NCI-H526 (cell line): ENCODE measurements around the gene ELMOD1.
A peak's percentile ranks its signal among the peaks of the same experiment; 100 is the strongest.

Experiments
- DNase-seq, 2 experiments: peaks; one replicate each; lab custom pipeline; 2025; lab: John Stamatoyannopoulos, UW

Gene ELMOD1

DNA sequence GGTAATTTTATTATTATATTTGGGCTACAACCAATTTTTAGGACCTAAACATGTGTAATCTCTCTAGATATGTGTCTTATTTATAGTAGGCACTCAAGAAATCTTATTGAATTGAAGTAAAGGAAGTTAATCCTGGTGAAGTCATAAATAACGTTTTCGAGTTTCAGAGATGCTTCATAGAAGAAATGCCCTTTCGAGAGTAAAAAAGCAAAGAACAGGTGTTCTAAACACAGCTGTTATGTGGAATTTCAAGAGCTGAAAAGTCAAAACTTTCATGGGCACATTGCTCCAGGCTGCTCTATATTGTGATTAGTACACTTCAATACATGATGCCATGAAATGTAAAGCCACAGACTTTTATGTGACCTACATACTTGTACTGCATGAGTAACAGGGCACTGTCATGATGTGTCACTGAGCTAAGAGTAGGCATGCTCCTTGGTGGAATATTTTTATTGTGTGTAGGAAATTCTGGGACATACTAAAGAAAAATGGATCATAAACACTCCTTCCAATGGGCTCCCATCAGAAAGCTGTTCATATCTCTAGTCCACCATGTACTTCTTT is 7.2 kb upstream of the ELMOD1 start:
- DNase-seq: no peak

DNA sequence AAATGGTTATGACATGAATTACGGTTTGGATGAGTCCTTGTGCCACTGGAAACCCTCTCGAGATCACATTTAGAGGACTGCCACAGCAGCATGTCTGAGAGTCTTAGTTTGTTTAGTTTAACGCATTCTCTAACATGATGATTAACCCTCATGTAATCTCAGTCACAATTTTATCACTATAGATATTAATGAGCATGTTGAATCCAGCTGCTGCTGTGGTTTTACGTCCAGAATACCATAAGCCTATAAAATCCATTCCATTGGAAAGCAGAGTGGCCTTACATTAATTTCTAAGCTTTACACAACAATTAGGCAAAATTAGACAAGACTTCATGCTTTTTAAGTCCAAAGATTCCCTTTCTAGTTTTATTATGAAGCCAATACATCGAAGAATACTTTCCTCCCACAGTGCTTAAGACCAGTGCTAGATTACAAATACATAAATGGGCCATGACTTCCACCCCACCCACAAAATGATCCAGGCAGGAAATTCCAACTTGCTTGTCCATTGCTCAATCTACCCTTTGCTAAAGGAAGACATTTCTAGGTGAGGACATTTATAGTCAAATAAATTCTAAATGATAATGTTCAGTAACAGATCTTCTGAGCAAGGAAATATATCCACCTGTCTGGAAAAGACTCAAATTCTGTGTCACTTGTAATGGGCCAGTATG is 3.5 kb upstream of the ELMOD1 start:
- no peak for DNase-seq

DNA sequence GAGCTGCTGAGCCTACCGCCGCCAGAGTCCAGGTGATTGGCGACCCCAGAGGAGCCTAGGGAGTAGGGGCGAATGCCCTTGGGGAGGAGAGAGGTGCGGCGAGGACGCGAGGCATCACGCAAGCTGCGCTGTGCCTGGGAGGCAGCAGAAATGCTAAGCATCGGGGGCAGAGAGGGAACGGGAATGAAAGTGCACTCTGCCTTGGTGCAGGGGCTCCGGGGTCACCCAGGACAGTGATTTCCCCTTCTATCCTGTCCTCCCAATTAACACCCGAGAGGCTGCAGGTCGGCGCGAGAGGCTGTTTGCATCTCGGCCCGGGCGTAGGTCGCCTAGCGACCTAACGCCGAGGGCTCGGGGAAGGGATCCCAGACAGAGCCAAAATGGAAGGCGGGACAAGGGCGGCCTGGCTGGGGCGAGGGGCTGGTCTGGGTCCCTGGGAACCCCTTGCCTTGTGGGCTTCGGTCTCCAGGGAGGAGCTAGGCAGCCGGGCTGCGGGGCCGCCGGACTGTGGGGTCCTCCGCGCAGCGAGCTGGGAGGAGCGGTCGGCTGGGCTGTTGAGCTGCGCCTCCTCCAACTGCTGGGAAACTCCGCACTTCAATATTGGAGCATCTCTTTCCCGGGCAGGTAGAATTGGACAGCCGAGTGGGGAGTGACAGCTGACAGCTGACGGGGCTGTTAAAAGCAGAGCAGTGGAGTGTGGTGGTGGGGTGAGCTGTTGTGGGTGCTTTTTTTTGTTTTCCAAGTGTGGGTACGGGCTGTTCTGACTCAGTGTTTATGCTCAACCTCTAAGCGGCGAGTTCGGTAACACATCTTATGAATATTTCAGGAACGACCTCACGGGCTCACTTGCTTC is 657 bp downstream of the ELMOD1 start:
- DNase-seq: peak; percentile 30 to 87

DNA sequence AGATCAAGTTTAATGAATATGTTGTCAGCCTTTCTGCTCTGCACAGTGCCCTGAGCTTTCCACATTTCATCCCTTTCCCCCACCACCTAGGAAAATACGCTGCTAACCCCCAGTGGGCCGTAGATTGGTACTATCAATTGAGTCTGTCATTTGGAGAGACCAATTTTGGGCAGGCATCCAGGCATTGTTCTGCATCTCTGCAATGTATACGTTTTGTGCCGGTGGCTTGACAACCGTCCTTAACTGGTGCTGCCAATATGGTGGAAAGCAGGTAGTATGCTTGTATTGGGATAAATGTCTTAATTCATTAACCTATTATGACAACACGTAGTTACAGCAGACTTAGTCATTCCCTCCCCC is 1.3 kb downstream of the ELMOD1 start:
- no peak for DNase-seq

DNA sequence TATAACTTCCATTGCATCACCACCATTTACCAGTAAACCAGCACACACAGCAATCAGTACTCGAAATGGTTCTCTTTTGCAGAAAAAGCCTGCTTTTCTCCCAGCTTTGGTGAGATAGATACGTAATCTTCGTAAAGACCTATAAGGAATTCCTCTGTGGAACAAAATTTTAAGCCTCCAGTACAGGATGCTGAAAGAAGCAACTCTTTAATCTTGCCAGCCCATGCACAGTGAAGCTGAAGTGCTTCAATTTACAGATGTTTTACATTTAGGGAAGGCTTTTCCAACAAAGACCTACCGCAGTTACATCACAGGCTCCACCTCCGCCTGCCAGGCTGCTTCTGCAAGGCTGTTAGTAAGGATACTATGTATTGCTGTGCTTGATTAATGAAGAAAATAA is 1.9 kb downstream of the ELMOD1 start:
- DNase-seq: no peak

DNA sequence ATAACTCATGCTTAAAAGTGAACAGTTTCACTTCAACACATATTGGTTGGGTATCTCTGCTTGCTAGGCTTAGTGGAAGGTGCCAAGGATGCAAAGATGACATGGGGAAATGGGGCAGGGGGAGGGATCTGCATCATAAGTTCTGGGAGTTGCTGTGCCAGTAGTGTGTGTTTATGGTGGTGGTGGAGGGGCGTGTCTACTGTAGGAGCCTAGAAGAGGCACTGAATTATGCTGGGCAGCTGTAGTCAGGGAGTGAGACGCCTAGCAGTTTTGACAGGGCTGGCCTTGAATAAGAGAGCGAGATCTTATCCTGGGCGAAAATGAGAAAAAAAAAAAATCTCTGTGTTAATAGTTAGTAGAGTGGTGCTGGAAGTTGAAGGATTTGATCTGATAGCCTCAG is 3.0 kb downstream of the ELMOD1 start:
- DNase-seq: peak in 1 of 2 experiments; percentile 45

DNA sequence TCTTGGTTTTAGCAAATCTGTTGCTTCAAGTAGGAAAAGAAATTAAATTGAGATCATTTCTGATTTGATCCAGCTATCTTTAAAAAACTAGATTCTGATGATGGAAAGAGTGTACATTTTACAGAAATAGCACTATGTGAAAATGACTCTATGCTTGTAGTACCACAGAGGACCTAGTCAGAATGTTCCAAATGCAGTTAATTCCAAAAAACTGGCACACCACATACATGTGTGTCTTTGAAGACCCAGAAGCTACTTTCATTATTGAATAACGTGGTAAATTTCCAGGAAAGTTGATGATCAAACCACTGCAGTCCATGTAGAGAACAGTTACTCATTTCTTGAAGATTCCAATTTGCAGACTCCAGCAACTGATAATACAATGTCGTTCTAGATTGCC is 3.8 kb downstream of the ELMOD1 start:
- no peak for DNase-seq

DNA sequence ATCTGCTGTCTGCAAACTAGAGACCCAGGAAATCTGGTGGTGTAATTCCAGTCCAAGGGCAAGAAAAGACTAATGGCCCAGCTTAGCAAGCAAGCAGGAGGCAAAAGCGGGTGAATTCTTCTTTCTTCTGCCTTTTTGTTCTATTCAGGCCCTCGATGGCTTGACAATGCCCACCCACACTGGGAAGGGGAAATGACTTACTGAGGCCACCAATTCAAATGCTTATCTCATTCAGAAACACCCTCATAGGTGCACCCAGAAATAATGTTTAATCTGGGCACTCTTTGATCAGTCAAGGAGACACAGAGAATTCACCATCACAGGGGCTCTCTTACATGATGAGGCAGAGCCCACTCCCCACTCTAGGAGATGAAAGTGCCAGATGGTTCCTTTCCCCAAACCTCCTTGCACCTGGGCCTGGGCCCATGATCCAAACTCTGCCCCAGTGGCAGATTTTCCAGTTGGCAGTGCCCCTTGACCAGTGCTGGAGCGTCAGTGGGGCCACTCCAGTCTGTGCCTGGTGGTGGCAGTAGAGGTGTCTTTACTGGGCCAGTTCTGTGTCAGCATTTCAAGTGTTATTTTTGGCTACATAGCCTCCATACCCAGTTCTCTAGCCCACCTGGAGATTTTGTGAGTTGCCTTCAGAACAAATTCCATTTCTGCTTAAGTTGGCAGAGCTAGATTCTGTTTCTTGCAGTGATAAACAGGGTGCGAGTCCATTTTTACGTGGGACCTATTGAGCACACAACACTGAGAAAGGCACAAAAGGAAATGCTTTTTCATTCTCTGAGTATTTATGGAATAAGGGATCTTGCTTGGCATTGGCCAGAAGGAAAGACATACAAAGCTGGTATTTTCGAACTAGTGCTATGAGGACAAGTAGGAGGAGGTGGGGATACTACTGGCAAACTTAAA is 7.5 kb downstream of the ELMOD1 start:
- peak; percentile 37 to 73 for DNase-seq

DNA sequence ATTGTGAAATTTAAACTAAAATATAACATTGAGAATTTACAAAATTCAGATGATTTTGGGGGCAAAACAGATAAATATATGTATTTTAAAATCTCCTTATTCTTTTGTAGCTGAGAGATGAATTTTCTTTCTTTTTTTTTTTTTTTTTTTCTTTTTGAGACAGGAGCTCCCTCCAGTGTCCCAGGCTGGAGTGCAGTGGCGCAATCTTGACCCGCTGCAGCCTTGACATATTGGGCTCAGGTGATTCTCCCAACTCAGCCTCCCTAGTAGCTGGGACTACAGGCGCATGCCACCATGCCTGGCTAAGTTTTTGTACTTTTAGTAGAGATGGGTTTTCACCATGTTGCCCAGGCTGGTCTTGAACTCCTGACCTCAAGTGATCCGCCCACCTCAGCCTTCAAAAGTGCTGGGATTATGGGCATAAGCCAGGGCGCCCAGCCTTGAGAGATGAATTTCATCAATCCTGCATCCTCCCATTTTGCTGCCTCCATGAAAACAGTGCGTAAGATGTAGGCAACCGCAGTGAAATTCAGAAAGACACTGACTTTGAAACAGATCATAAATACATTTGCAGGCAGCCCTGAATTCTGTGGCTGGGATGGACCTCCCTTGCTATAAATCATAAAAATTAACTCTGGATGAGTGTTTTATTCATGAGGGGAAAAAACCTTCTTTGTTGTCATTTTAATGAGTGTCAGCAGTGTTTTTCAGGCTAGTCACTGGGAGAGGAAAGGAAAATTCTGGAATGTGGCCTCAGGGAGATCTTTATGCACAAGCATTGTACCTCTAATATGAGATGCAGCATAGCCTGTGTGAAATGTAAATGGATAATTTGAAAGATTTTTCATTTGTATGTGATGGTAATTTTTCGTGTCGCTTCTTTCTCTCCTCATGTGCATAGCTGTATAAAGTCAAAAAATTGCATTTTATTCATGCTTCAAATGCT is 14.4 kb downstream of the ELMOD1 start:
- DNase-seq: no peak

DNA sequence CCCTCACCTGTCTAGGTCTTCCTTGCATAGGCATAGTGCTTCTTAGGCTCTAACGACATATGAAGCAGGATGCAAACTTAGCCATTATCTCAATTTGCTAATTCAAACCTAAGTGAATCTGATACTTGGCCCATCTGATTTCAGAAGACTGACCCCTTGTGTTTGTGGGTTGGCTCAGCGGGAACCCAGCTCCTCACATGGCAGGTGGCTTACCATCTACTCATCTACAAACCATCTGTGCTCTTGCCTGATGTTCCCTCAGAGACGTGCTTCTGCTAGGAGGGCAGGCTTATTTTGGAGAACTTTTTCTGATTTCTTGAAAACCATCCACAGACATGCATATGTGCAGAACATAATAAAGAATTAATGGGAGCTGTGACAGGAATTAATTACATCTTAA is 15.2 kb downstream of the ELMOD1 start:
- DNase-seq: peak in 1 of 2 experiments; percentile 51

DNA sequence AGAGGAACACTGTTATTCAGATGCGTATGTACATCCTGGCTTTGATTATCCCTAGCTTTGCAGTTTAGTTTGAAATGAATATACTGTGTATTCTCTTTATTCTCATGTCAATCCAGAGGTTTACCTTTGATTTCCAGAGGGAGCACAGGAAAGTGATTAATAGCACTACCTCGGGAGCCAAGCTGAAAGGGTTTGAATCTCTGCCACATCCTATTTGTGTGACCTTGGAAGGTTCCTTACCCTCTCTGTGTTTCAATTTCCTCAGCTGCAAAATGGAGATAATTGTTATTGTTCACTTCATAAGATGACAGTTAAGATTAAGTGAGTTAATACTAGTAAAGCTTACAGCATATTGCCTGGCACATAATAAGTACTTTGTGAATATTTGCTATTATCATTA is 17.9 kb downstream of the ELMOD1 start:
- no peak for DNase-seq

DNA sequence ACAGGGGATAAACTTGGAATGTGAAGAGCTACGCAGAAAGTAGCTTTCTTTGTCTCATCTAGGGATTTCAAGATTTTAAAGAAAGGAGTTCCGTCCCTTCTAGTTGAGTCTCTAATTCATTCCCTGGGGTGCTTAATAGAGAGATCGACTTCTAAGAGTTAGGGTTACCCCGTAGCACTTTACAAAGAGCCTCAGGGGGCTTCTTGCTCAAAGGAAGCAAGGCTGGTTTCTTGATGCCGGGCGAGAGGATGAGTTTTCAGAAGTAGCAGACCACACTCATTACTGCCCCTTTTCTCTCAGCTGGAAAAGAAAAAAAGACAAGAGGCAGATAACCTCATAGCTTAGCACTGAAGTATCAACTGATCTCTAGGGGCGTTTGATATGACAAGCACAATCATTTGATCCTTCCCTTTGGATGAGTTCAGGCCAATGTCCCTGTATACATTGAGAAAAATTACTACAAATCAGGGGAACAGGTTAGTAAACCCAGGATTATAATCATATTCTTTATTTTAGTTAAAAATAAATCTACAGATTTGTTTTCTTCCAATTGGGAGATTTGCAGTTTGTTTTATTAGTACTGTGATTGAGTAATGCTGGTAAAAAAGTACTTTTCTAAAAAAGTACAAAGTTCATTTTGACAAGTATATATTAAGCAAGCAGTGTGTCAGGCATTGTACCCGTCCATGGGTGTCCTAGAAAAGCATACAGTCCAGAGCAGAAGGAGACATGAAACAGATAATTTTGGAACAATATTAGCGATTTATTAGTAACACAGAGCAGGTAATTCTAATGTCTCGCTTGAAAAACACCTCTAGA is 18.7 kb downstream of the ELMOD1 start:
- DNase-seq: no peak

DNA sequence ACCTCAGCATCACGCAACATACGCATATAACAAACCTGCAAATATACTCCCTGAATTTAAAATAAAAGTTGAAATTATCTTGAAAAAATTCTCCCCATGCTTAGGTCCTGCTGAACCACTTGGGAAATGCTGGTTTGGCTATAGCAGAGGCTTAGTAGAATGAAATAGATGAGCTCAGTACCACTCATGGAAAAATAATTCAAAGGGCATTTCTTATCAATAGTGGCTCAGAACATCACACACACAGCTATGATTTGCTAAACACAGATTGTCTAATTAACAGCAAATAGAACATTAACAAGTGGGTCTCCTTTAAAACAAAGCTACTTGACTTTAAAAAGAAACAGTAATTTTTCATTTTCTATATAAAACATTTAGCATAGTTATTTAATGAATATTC is 21.5 kb downstream of the ELMOD1 start:
- DNase-seq: no peak

DNA sequence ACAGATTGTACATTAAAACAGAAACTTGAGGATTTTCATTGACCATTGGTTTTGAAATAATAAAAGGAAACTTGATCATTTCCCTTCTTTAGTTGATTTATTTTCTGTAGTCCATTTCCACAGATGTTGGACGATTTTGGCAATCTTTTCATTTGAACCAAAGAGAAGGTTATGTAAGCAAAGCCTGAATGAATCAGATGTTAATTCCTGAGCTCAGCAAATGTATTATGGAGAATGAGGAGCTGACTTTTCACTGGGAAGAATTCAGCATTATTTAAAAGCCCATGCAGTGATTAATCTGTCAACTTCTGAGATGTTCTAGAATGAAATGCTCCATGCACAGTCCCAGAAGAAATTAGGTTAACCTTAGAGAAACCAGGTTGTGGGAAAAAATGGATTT is 29.0 kb downstream of the ELMOD1 start:
- no peak for DNase-seq

DNA sequence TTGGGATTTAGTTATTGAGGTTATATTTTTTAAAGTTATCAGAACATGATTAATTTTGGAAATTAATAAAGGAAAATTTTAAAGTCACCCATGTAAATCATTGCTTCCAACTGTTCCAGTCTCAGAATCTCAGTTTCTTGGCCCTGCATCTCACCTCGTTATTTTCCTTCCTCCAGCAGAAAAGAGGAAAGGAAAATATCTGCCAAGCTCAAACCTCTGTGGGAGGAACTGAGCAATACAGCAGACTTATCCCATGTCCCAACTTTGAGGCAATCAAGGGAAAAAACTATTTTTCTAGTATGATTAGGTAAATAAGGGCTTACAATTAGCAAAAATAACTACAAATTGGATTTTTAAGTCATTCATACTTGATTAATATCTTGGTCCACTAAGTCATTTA is 30.1 kb downstream of the ELMOD1 start:
- no peak for DNase-seq

DNA sequence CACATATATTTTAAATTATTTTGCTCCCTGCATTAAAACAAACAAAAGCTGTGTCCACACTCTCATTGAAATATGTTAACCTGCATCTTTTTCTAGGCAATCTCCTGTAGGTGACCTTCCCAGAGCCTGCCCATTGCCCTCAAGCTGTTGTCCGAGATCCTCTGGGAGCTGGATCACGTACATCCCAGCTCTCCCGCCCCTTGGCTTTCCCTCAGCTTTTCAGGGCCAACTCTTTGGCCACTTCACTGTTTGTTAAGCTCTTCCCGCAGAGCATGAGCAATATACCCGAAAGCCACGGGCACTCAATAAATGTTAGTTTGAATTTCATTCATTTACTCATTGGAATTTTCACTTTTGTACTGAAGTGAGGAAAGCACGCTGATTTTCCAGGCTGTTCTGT is 32.2 kb downstream of the ELMOD1 start:
- no peak for DNase-seq

DNA sequence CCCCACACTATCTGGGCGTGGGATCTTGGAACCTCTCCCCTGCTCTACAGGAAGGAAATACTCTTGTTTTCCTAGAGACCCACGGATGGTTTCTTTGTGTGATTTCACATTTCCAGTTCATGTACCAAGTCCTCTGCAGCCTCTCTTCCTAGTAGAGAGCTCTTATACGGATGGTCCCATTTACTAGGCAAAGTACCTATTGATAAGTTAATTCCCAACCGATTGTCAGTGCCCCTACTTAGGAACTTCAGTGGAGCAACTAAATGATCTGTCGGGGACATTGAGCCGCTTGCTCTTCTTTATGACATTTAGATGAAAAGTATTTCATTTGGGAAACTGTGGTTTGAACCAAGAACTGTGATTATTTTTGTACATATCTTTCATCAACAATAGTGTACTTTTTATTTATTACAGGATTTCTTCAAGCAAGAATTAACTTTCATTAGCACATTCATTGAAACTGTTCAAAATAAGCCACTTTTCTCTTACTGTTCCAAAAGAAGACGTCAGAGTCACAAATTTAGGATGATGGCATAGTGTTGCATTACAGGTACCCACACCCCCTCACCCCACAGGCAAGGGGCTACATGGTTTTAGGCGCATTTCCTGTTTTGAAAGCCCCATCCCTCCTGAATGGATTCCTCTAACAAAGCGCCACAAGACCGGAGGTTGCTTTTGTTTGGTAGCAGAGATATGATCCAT is 34.2 kb downstream of the ELMOD1 start:
- DNase-seq: no peak

DNA sequence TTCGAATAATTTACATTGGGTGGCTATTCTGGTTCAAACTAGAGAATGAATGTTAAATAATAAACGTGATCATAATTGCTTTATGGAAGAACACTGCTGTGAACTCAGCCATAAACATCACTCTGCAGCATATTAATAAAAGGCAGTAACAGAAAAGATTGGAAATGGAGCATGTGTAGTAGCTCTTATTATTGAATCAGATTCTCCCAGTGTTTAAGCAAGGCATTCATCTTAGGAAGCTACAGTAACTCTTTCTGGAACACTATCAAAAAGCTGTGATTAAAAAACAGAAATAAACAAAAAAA is 34.7 kb downstream of the ELMOD1 start:
- no peak for DNase-seq

DNA sequence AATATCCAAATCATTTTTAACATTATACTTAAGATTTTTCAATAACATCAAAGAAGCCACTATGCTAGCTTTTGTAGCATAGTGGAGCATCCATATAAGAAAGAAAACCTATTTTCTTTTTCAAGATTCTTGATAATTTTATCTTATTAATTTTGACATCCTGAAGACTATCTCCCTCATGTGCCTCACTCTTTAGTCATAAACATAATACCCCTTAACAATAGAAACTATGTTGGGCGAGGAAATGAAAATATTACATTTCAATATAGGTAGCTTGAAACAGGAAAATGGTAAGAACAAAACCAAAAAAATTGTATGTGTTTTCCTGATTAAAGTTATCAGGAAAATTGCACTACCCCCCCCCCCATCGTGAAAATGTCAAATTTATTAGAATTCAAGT is 40.1 kb downstream of the ELMOD1 start:
- no peak for DNase-seq

DNA sequence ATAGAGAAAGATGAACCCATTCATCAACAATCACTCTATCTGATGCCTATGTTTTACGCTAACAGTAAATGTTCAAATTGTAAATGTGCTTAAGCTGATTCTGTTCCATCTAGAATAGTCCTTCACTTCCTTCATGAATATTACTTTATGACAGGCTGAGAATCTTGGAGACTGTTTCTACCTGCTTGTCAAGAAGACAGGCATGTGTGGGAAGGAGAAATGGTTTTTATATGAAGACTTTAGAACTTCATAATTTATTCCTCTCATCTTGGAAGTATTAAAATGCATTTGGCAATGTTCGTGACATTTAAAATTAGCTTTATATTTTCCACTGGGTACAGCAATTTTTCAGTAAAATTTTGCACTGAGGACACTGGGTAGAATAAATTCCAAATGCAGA is 41.0 kb downstream of the ELMOD1 start:
- DNase-seq: no peak
